Body of pancreas (tissue), 4 donors: ENCODE measurements around the gene HELZ2. TPM values are rescaled to one million over a fixed set of nuclear protein-coding genes. Genes with fewer than 3 reads are reported as not detected.
A peak's percentile ranks its signal among the peaks of the same experiment; 100 is the strongest.

Source experiments
- ATAC-seq: fragments of 150-250 bp; one replicate; pipeline ENCODE4 v1.9.1; 2016
- DNase-seq, 4 donors: peaks; one replicate each; pipeline ENCODE4 v3.0.0-alpha.2; 2019
- H3K27ac ChIP-seq, 4 donors: fragments of 200-600 bp; sonication (generic); 1 replicate in 3 of 4; 2 replicates in 1 of 4; pipeline versions ENCODE4 v1.5.1 to v1.6.1; 2016 to 2019; ENCODE audit warnings: mild to moderate bottlenecking in 1 of 4, mixed read lengths in 1 of 4, moderate library complexity in 1 of 4
- H3K27me3 ChIP-seq, 2 donors: fragments of 200-600 bp; sonication (generic); one replicate each; pipeline ENCODE4 v1.6.0; 2016; ENCODE audit warnings: mild to moderate bottlenecking in 1 of 2
- H3K36me3 ChIP-seq, 2 donors: fragments of 200-600 bp; sonication (generic); replicated peaks in 1 of 2; 2 replicates each; pipeline ENCODE4 v1.5.1; 2016; ENCODE audit warnings: low read depth in 2 of 2; ENCODE audit not compliant: insufficient read depth in 1 of 2
- H3K4me1 ChIP-seq: fragments of 200-600 bp; sonication (generic); one replicate; pipeline ENCODE4 v1.6.0; 2016
- H3K4me3 ChIP-seq, 2 donors: fragments of 200-600 bp; sonication (generic); 1 replicate in 1 of 2; 2 replicates in 1 of 2; pipeline ENCODE4 v1.5.1; 2016 to 2019
- H3K9me3 ChIP-seq, 3 donors: fragments of 200-600 bp; sonication (generic); 1 replicate in 2 of 3; 2 replicates in 1 of 3; pipeline ENCODE4 v1.5.1; 2016
- POLR2A ChIP-seq, 3 donors: fragments of 450-650 bp; IDR thresholded peaks; one replicate each; pipeline ENCODE4 v1.6.1; 2016; ENCODE audit warnings: antibody characterized with exemption in 3 of 3, mild to moderate bottlenecking in 2 of 3
- WGBS, 2 donors: methylation state at CpG; one replicate each; pipeline ENCODE4 v1.1.5; 2017; 5-methylcytosine and 5-hydroxymethylcytosine counted together
- intact Hi-C: fragments of 100-400 bp; cut with DNase I; formaldehyde crosslinking; loops from one replicate; pipeline ENCODE4 v1.15.1; 2023
- total RNA-seq, 2 donors: library from RNA; depleted of rRNA; stranded (reverse); fragments of >200 nt; gene quantifications; one replicate each; pipeline ENCODE4 v1.1.0, GENCODE V29; 2016
- TF ChIP-seq, protein P1 (sequence below), 7 experiments: fragments of 450-650 bp in 4 of 7; fragments of 200-600 bp in 3 of 7; sonication (generic) in 3 of 7; IDR thresholded peaks; one replicate each; pipeline ENCODE4 v1.5.1; 2016 to 2019; ENCODE audit warnings: antibody characterized with exemption in 7 of 7

Gene HELZ2
- total RNA-seq, 2 donors from 2014 or later: 20.8 to 33.3 TPM

DNA sequence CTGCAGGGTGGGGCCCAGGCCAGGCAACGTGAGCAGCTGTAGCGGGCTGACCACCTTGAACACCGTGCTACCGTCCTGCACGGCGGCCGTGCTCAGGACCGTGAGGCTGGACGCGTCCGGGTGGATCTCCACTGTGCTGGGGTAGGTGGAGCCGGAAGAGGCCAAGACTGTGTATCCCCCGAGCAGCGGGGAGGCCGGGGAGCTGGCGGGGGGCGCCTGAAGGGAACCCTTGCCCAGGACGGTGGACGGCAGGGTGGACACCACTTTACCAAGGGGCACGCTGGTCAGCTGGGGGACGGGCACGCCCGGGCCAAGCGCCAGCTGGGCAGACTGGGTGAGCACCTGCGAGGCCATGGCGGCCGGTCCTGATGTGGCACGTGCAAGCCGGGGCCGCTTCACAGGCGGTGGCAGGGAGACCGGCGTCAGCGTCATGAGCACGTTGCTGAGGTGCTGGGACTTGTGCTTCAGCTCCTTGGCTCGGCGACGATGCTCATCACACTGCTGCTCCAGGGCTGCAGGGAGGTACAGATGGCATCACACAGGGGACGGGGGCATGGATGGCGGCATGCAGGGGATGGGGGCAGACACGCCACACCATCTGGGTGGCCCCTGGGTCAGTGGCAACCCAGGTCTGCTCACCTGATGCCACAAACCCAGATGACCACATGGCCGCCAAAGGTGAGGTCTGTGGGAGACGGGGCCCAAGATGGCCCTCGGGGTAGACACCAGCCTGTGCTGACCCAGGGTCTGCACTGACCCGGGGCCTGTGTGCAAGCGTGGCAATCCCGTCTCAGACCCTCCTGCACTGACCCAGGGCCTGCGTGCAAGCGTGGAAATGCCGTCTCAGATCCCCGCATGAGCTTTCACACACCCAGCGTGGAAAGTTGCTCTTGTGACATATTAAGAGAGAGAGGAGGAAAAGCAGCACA lies 16.4 kb upstream of the HELZ2 start:
- no peak overlapping the region for H3K4me3 ChIP-seq
- DNase-seq: no peak
- 68 to 95% methylated on average over 6 to 47 of the region's 52 CpGs for WGBS, 2 donors

DNA sequence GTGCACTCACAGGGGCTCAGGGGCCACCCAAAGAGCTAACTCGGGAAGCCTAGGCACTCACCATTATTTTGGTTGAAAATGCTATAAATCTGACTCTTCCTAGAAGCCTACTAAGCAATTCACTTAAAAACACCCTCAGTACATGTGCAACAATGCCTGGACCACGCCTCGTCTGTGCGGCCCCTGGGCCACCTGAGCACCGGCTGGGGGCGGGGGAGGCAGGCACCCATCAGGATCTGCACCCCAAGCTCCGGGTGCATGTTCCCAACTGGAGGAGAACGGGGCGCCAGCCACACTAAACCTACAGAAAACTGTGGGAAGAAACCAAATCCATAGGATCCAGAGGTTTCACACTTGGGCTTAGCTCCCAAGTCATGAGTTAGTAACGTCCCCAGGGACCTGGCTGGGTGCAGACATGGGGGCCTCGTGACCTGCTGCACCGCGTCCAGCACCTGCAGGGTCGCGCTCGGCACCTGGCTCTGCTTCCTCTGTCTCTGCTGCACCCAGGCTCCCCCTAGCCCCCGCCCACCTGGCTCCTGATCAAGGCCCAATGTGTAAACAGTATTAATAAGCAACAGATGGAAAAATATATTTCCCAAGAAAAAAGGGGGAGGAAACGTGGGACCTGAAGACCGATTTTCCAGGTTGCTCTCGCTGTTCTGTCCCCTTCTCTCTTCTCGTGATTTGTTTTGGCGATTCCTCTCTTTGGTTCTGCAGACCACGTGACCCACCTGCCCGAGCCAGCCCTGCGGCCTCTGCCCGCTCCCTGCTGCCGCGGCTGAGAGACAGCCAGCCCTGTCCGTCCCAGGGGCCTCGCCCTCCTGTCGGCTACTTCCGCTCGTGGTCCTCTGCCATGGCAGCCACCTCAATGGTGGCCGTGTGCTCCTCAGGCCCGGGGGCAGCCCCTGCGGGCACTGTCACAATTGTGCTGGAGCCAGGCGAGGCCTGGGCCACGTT lies 15.5 kb upstream of the HELZ2 start:
- Histone ChIP-seq H3K36me3 (peaks cover 0 to 15% of the 10 kb centered on the region in 2 donors), H3K27me3 (no peaks in the 10 kb centered on the region), H3K27ac (peak overlapping the region in 2 of 4 donors; percentile 44 to 54), H3K4me1 (peaks cover 11% of the 10 kb centered on the region), H3K4me3 (no peak overlapping the region), H3K9me3 (no peaks in the 10 kb centered on the region)
- TF ChIP-seq, protein P1, sequence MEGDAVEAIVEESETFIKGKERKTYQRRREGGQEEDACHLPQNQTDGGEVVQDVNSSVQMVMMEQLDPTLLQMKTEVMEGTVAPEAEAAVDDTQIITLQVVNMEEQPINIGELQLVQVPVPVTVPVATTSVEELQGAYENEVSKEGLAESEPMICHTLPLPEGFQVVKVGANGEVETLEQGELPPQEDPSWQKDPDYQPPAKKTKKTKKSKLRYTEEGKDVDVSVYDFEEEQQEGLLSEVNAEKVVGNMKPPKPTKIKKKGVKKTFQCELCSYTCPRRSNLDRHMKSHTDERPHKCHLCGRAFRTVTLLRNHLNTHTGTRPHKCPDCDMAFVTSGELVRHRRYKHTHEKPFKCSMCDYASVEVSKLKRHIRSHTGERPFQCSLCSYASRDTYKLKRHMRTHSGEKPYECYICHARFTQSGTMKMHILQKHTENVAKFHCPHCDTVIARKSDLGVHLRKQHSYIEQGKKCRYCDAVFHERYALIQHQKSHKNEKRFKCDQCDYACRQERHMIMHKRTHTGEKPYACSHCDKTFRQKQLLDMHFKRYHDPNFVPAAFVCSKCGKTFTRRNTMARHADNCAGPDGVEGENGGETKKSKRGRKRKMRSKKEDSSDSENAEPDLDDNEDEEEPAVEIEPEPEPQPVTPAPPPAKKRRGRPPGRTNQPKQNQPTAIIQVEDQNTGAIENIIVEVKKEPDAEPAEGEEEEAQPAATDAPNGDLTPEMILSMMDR (IDR thresholded peaks at IDR 0.05): no peak
- no peak for TF ChIP-seq POLR2A (IDR thresholded peaks at IDR 0.05)
- 59 to 90% methylated on average over 26 to 37 of the region's 38 CpGs for WGBS, 2 donors
- intact Hi-C loops: no loop called here
- ATAC-seq (peak; percentile 76), DNase-seq (peak in 3 of 4 donors; percentile 44 to 71 (median 70))

More for the DNA sequence above, 16.4 kb upstream of the HELZ2 start:
- TF ChIP-seq POLR2A (IDR thresholded peaks at IDR 0.05): no peak
- Histone ChIP-seq H3K4me1 (peaks cover 11% of the 10 kb centered on the region), H3K36me3 (peaks cover 0 to 15% of the 10 kb centered on the region in 2 donors), H3K9me3 (no peaks in the 10 kb centered on the region), H3K27me3 (no peaks in the 10 kb centered on the region), H3K27ac (peak overlapping the region in 2 of 4 donors; percentile 44 to 54)
- peak; percentile 5 for ATAC-seq
- intact Hi-C loops: no loop called here

GRCh38 chr20:63588641-63589041 lies 14.6 kb upstream of the HELZ2 start:
- H3K27ac ChIP-seq: no peak overlapping the region
- intact Hi-C loops: no loop called here
- peaks cover 11% of the 10 kb centered on the region for H3K4me1 ChIP-seq
- H3K9me3 ChIP-seq: no peaks in the 10 kb centered on the region
- ATAC-seq: no peak
- no peaks in the 10 kb centered on the region for H3K27me3 ChIP-seq
- TF ChIP-seq POLR2A (IDR thresholded peaks at IDR 0.05): no peak
- TF ChIP-seq, protein P1 (IDR thresholded peaks at IDR 0.05): no peak
- no peak for DNase-seq
- no peak overlapping the region for H3K4me3 ChIP-seq
- 88 to 100% methylated on average over 1 to 9 of the region's 11 CpGs for WGBS, 2 donors
- peaks cover 0 to 15% of the 10 kb centered on the region in 2 donors for H3K36me3 ChIP-seq

DNA sequence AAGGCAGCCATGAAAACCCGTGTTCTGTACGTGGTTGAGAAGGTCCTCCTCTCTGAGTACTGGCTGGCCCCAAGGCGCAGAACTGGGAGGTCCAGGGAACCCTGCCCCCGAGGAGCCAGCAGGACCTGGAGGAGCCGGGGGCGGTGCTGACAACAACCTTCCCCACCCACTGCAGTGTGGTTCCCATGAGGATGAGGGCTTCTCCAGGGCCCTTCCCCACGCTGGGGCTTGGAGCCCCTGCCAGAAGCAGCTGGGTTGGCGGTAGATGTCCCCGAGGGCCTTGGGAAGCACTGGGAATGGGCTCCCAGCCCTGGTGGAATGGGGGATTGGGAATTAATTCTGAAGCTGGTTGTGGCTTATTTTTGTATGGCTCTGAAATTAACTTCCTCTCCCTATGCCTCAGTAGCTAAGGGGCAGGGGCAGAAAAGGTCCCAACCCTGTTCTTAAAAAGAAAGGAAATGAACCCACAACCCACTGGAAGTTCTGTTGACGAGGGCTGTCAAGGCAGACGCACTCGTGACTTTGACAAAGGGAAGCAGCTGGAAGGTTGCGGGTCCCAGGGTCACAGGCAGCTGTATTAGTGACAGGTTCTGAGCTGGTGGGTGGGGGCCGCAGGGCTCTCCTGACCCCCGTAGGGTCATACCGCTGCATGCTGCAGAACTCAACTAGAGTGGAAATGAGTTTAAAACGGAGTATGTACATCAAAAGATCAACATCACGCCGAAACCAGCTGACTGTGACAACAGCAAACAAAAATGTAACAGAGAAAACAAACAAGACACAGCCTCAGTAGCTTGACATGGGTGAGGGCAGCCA lies 13.9 kb upstream of the HELZ2 start:
- TF ChIP-seq, protein P1 (IDR thresholded peaks at IDR 0.05): no peak
- TF ChIP-seq POLR2A (IDR thresholded peaks at IDR 0.05): no peak
- ATAC-seq: no peak
- 67 to 71% methylated on average over 15 to 19 of the region's 19 CpGs for WGBS, 2 donors
- Histone ChIP-seq H3K4me1 (peaks cover 11% of the 10 kb centered on the region), H3K27ac (no peak overlapping the region), H3K9me3 (no peaks in the 10 kb centered on the region), H3K4me3 (no peak overlapping the region), H3K36me3 (peaks cover 0 to 14% of the 10 kb centered on the region in 2 donors), H3K27me3 (no peaks in the 10 kb centered on the region)
- intact Hi-C loops: no loop called here
- DNase-seq: no peak
